PC-9 (cell line): ENCODE data around the gene GATM.

Experiments
- CTCF ChIP-seq: fragments of 200-600 bp; sonication (generic); conservative IDR thresholded peaks from 2 replicates; pipeline ENCODE4 v1.6.1; 2017; ENCODE audit warnings: mixed run types, antibody characterized with exemption, mild to moderate bottlenecking, moderate library complexity
- EZH2 ChIP-seq: fragments of 200-600 bp; sonication (generic); IDR thresholded peaks from 2 replicates; pipeline ENCODE4 v1.8.0; 2017; ENCODE audit warnings: antibody characterized with exemption, low read depth

- no peak for TF ChIP-seq CTCF
- TF ChIP-seq EZH2, result no peak
Measured at GRCh38 chr15:45320581-45321205, 57.7 kb downstream of the GATM start.
